Osteoblast (primary cell): ENCODE results near the gene AGPAT4. TPM values are rescaled to one million over a fixed set of nuclear protein-coding genes. Genes with fewer than 3 reads are reported as not detected.
A peak's percentile ranks its signal among the peaks of the same experiment; 100 is the strongest.

ENCODE experiments used
- DNase-seq: peaks from one replicate; pipeline ENCODE4 v3.0.0; 2011; ENCODE audit warnings: low spot score, mixed read lengths; ENCODE audit not compliant: insufficient read length; ENCODE audit errors: missing footprints
- H2AFZ ChIP-seq: 2 replicates; pipeline ENCODE4 v1.6.0; 2011; ENCODE audit warnings: mild to moderate bottlenecking, low read length
- H3K27ac ChIP-seq: 2 replicates; pipeline ENCODE4 v1.5.1; 2011; ENCODE audit warnings: mild to moderate bottlenecking, low read depth, low read length, moderate library complexity
- H3K27me3 ChIP-seq: 2 replicates; pipeline ENCODE4 v1.6.0; 2012; ENCODE audit warnings: mild to moderate bottlenecking, control low read depth, inconsistent platforms, low read length, moderate library complexity; ENCODE audit not compliant: insufficient read depth
- H3K36me3 ChIP-seq: 2 replicates; pipeline ENCODE4 v1.5.1; 2011; ENCODE audit warnings: mild to moderate bottlenecking, low read length, control low read depth, moderate library complexity; ENCODE audit not compliant: insufficient read depth
- H3K4me1 ChIP-seq: 2 replicates; pipeline ENCODE4 v1.5.1; 2011; ENCODE audit warnings: mild to moderate bottlenecking, low read length, control low read depth, moderate library complexity; ENCODE audit not compliant: insufficient read depth
- H3K4me2 ChIP-seq: 2 replicates; pipeline ENCODE4 v1.6.0; 2011; ENCODE audit warnings: mild to moderate bottlenecking, low read length; ENCODE audit not compliant: insufficient read depth
- H3K4me3 ChIP-seq: fragments of 200-600 bp; sonication (generic); 3 replicates; pipeline ENCODE4 v1.5.1; 2012; ENCODE audit warnings: mild to moderate bottlenecking, low read length, inconsistent platforms; ENCODE audit not compliant: insufficient read depth
- H3K79me2 ChIP-seq: 2 replicates; pipeline ENCODE4 v1.6.0; 2012; ENCODE audit warnings: mild to moderate bottlenecking, low read length, control low read depth, inconsistent platforms; ENCODE audit not compliant: insufficient read depth
- H3K9me3 ChIP-seq: 2 replicates; pipeline ENCODE4 v1.5.1; 2011; ENCODE audit warnings: low read depth, low read length, control low read depth
- H4K20me1 ChIP-seq: 2 replicates; pipeline ENCODE4 v1.6.0; 2012; ENCODE audit warnings: mild to moderate bottlenecking, low read length, control low read depth; ENCODE audit not compliant: insufficient read depth
- total RNA-seq: library from RNA; depleted of rRNA; stranded (reverse); fragments of >200 nt; gene quantifications from 2 replicates; pipeline ENCODE4 v1.2.3, GENCODE V29; 2012
- TF ChIP-seq, protein P1 (sequence below): IDR thresholded peaks from 2 replicates; pipeline ENCODE4 v1.5.1; 2011; ENCODE audit warnings: mild to moderate bottlenecking, low read depth, low read length, moderate library complexity; ENCODE audit errors: extremely low read depth

AGPAT4 gene
- total RNA-seq, 1 donor: 13.8 TPM

DNA sequence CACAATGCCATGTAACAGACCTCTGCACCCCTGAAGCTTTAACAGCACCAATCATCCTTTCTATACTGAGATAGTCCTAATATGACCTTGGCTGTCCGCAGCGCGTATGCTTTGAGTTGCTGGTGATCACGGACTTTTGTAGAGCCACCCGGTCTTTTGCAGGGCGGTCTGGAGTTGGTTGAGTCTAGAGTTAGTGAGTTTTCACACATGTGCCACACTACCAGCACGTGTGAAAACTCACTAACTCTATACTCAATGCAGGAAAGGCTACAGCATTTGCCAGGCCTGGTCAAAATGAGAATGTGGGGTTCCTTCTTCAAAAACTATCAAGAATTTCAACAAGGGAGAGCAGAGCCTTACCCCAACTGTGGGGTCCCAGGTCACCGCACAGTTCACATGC lies 14.6 kb downstream of the AGPAT4 start:
- Histone ChIP-seq H3K4me2 (no peak overlapping the region), H3K4me1 (peaks cover 10% of the 10 kb centered on the region), H3K27me3 (no peaks in the 10 kb centered on the region), H4K20me1 (no peaks in the 10 kb centered on the region), H3K27ac (no peak overlapping the region), H3K36me3 (no peaks in the 10 kb centered on the region), H3K4me3 (no peak overlapping the region), H3K79me2 (peaks cover 8% of the 10 kb centered on the region), H3K9me3 (no peaks in the 10 kb centered on the region), H2AFZ (no peak overlapping the region)
- TF ChIP-seq, protein P1, sequence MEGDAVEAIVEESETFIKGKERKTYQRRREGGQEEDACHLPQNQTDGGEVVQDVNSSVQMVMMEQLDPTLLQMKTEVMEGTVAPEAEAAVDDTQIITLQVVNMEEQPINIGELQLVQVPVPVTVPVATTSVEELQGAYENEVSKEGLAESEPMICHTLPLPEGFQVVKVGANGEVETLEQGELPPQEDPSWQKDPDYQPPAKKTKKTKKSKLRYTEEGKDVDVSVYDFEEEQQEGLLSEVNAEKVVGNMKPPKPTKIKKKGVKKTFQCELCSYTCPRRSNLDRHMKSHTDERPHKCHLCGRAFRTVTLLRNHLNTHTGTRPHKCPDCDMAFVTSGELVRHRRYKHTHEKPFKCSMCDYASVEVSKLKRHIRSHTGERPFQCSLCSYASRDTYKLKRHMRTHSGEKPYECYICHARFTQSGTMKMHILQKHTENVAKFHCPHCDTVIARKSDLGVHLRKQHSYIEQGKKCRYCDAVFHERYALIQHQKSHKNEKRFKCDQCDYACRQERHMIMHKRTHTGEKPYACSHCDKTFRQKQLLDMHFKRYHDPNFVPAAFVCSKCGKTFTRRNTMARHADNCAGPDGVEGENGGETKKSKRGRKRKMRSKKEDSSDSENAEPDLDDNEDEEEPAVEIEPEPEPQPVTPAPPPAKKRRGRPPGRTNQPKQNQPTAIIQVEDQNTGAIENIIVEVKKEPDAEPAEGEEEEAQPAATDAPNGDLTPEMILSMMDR: no peak
- DNase-seq: no peak

DNA sequence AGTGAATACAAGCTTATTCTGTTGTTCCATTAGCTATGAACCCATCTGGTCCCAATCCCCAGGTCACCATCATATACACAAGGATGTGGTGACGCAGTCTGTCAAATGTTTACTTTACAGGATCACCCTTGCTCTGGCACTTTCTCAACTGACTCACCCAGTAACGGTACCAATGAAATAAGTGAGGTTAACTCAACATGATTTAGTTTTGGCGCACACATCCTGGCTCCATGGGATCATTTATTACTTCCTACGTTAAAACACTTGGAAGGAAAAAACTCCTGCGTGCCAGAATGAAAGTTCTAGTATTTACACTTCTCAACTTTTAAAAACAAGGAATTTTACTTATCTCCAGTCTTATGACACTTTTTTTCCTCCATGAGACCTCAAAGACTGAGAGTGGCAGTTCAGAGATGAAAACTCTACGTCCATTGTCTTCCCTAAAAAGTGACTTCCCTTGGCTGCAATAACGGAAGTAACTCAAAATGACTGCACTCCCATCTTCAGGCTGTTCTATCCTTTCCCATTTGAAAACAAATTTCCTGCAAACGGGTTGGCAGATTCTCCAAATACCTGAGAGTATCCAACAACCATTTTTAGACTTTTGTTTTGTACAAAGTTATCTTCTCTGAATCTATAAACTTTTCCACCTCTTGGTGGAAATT lies 15.9 kb downstream of the AGPAT4 start:
- Histone ChIP-seq H4K20me1 (no peaks in the 10 kb centered on the region), H3K4me1 (peaks cover 10% of the 10 kb centered on the region), H3K27ac (peak overlapping the region; percentile 77), H3K4me3 (peak overlapping the region; percentile 32), H3K4me2 (peak overlapping the region; percentile 61), H3K27me3 (no peaks in the 10 kb centered on the region), H3K36me3 (no peaks in the 10 kb centered on the region), H3K9me3 (no peaks in the 10 kb centered on the region), H3K79me2 (peaks cover 8% of the 10 kb centered on the region), H2AFZ (peak overlapping the region; percentile 30)
- TF ChIP-seq, protein P1: no peak
- DNase-seq: peak; percentile 95

DNA sequence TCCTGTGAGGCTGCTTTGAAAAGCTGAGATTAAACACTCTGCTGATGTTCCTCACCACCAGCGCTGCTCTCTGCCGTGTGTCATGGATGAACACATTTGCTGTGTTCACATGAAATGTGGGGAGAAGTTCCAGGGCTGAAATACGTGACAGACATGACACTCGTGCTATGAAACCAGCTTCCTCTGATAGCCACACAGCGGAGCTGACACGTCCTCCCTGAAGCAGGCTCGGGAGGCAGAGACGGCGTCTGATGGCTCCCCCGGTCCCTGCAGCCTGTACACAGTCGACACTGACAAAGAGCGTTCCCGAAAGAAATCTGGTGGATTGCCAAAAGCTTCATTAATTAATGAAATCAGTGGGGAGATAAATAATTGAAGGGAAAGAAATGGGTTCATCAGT lies 17.5 kb downstream of the AGPAT4 start:
- Histone ChIP-seq H4K20me1 (no peaks in the 10 kb centered on the region), H2AFZ (no peak overlapping the region), H3K79me2 (peaks cover 8% of the 10 kb centered on the region), H3K27ac (no peak overlapping the region), H3K4me1 (peaks cover 10% of the 10 kb centered on the region), H3K4me2 (no peak overlapping the region), H3K4me3 (no peak overlapping the region), H3K9me3 (no peaks in the 10 kb centered on the region), H3K27me3 (no peaks in the 10 kb centered on the region), H3K36me3 (no peaks in the 10 kb centered on the region)
- TF ChIP-seq, protein P1: no peak
- DNase-seq: no peak

DNA sequence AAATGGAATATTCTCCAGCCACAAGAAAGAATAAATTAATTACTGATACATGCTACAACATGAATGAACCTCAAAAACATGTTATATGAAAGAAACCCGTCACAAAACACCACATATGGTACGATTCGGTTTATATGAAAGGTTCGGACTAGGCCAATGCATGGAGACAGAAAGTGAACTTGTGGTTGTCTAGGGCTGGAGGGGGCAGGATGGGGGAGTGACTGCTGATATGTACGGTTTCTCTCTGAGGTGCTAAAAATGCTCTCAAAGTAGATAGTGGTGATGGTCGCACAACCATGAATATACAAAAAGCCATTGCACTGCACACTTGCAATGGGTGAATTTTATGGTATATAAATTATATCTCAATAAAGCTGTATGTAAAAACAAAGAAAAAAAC lies 18.3 kb downstream of the AGPAT4 start:
- no peaks in the 10 kb centered on the region for H3K36me3 ChIP-seq
- H3K4me2 ChIP-seq: no peak overlapping the region
- DNase-seq: no peak
- peaks cover 10% of the 10 kb centered on the region for H3K4me1 ChIP-seq
- no peak overlapping the region for H3K4me3 ChIP-seq
- H2AFZ ChIP-seq: no peak overlapping the region
- no peaks in the 10 kb centered on the region for H3K9me3 ChIP-seq
- H3K27me3 ChIP-seq: no peaks in the 10 kb centered on the region
- H3K79me2 ChIP-seq: peaks cover 8% of the 10 kb centered on the region
- H4K20me1 ChIP-seq: no peaks in the 10 kb centered on the region
- TF ChIP-seq, protein P1: no peak
- no peak overlapping the region for H3K27ac ChIP-seq
